ENCODE measurements around the gene CFAP65.
A peak's percentile ranks its signal among the peaks of the same experiment; 100 is the strongest.

Gene CFAP65

GRCh38 chr2:218988650-218989049 is 52.7 kb downstream of the CFAP65 start:
- no peak for DNase-seq

- no peak for DNase-seq
Measured at GRCh38 chr2:218988164-218988563, 53.2 kb downstream of the CFAP65 start.

GRCh38 chr2:218986148-218986761 is 55.1 kb downstream of the CFAP65 start:
- no peak for DNase-seq

GRCh38 chr2:218985325-218986091 is 55.8 kb downstream of the CFAP65 start:
- DNase-seq: no peak

GRCh38 chr2:218985021-218985324 is 56.3 kb downstream of the CFAP65 start, which contains the start of gene FEV:
Gene FEV (minus strand): TSS chr2:218985184. CDS start chr2:218985075, 109 bp downstream.
- DNase-seq: no peak

GRCh38 chr2:218984239-218985020 is 56.9 kb downstream of the CFAP65 start:
- DNase-seq: no peak

GRCh38 chr2:218983934-218984238 is 57.4 kb downstream of the CFAP65 start:
- no peak for DNase-seq

GRCh38 chr2:218983263-218983933 is 57.9 kb downstream of the CFAP65 start:
- DNase-seq: no peak

GRCh38 chr2:218982586-218983262 is 58.6 kb downstream of the CFAP65 start:
- DNase-seq: no peak

GRCh38 chr2:218981881-218982585 is 59.3 kb downstream of the CFAP65 start:
- DNase-seq: no peak

- no peak for DNase-seq
Measured at GRCh38 chr2:218981390-218981880, 59.9 kb downstream of the CFAP65 start.

- no peak for DNase-seq
Measured at GRCh38 chr2:218980735-218981389, 60.5 kb downstream of the CFAP65 start.

- peak; percentile 74 to 87 for DNase-seq
Measured at GRCh38 chr2:218979846-218980734, 61.2 kb downstream of the CFAP65 start.

GRCh38 chr2:218975060-218975777 is 66.1 kb downstream of the CFAP65 start:
- DNase-seq: no peak

- DNase-seq: no peak
Measured at GRCh38 chr2:218970894-218971293, 70.4 kb downstream of the CFAP65 start.

GRCh38 chr2:218964041-218964771 is 77.1 kb downstream of the CFAP65 start:
- DNase-seq: peak; percentile 11 to 37

- no peak for DNase-seq
Measured at GRCh38 chr2:218963601-218964000, 77.7 kb downstream of the CFAP65 start.

GRCh38 chr2:218962859-218963492 is 78.3 kb downstream of the CFAP65 start:
- peak; percentile 93 to 95 for DNase-seq
